Endometrial microvascular endothelial cells (primary cell): ENCODE measurements around the gene CYP4Z1. TPM values are rescaled to one million over a fixed set of nuclear protein-coding genes. Genes with fewer than 3 reads are reported as not detected.
"Not testable (repeated sequence)": the region's sequence is repeated elsewhere in the genome, so short reads cannot be mapped to it uniquely, and the experiment has no call there.

ENCODE experiments used
- in situ Hi-C: cut with HindIII; loops from 2 replicates; pipeline ENCODE4 v1.10.0; 2017; ENCODE audit warnings: low sequenced_read_pairs, low pct_unique_long_range_greater_than_20kb; ENCODE audit errors: inconsistent ontology term
- total RNA-seq: library from RNA; depleted of rRNA; stranded (reverse); fragments of >200 nt; gene quantifications from one replicate; pipeline ENCODE4 v1.2.3, GENCODE V29; 2015; ENCODE audit errors: inconsistent ontology term

The CYP4Z1 gene
- total RNA-seq, result not detected

- in situ Hi-C loops, result no loop called here
Measured at GRCh38 chr1:47067097-47067594, at the start of gene CYP4Z1. Gene CYP4Z1 (plus strand): TSS chr1:47067231. CDS start chr1:47067491, 260 bp downstream.

DNA sequence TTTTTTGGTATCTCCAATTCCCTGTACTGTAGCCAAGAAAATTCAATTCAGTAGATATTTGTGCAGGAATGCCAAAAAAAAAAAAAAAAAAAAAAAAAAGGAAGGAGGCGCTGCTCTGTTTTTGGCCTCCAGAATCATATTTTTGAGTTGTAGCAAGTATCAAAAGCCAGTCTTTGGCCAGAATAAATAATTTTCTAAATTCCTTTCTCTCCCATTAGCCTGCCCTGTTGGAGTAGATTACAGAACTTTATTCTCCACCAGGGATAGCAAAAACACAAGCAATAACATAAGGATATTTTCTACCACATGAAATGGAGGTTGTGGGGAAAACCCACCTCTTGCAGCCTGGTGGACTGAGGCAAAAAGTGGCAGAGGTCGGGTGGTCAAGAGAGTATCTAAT lies 46.0 kb upstream of the CYP4Z1 start:
- in situ Hi-C loops, result no loop called here

DNA sequence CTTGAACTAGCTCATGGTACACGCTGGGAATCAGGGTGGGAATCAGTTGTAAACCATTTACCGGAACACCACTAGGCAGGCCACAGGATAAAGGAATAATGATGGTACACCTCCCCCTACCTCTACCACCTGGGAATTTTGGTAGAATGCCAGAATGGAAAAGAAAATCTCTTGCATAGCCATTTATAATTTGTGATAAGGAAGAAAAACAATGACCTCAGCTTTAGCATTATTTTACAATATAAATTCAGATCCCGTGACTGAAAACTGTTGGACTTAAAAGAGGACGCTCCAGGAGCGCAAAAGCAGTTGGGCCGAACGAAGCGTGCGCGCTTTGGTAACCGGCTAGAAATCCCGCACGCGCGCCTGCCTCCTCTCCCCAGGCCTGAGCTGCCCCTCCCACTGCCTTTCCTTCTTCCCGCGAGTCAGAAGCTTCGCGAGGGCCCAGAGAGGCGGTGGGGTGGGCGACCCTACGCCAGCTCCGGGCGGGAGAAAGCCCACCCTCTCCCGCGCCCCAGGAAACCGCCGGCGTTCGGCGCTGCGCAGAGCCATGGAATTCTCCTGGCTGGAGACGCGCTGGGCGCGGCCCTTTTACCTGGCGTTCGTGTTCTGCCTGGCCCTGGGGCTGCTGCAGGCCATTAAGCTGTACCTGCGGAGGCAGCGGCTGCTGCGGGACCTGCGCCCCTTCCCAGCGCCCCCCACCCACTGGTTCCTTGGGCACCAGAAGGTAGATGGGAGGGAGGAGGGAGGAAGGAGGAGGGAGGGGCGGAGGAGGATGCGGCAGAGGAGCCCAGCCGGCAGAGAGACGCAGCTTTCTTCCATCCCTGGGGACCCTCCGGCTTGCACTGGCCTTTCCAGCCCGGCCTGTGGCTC lies 43.5 kb upstream of the CYP4Z1 start, which contains the start of gene CYP4X1:
CYP4X1 (plus strand) TSS at position 402 of the 873 bp plus-strand sequence; CDS start at position 551, 149 bp downstream.
- in situ Hi-C loops, result no loop called here

DNA sequence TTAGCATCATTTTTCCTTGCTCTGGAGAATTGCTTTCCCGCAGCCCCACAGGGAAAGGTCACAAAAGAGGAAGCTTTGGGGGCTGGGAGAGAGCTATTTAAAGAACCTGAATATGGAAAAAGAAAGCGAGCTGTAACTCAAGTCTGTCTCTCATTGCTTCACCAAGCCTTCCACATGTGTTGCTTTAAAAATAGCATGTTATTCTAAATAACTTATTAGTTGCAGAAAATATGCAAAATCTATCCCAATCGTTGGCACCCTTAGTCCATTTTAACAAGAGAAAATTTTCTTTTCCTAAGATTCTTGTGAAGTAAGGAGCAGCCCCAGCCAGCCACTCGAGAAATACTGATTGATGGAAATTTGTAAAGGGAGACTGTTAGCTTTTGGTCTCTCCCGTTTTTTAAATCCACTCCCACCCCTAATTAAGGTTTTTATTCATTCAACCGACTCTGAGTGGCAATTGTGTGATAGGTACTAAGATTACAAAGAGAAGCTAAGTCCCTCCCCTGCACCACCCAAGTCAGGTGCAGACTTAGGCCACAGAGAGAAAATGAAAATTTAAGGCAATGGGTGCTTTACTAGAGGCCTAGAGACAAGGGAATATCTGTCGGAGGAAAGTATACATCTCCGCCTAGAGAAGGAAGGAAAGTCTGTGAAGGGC lies 42.8 kb upstream of the CYP4Z1 start:
- in situ Hi-C loops, result no loop called here

- in situ Hi-C loops, result no loop called here
Measured at GRCh38 chr1:47030170-47030805, 36.7 kb upstream of the CYP4Z1 start.

DNA sequence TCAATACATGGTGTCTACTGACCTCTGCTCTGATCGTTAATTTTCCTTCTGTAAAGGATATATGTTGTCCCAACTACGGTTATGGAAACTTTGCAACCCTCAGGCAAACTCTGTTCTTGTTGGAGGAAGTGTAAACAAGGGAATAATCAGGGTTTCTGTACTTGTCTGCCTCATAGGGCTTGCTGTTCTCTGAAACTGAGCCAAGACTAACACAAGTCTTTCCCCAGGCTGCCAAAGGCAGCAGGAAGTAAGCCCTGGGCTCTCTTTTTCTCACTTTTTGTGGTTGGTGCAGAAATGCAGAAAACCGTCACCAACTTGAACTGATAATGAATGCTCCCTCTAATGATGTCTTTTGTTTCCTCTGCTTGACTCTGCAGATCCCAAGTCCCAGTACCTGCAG lies 36.0 kb upstream of the CYP4Z1 start:
- in situ Hi-C loops, result no loop called here

GRCh38 chr1:47031585-47031984 lies 35.4 kb upstream of the CYP4Z1 start:
- in situ Hi-C loops, result no loop called here

DNA sequence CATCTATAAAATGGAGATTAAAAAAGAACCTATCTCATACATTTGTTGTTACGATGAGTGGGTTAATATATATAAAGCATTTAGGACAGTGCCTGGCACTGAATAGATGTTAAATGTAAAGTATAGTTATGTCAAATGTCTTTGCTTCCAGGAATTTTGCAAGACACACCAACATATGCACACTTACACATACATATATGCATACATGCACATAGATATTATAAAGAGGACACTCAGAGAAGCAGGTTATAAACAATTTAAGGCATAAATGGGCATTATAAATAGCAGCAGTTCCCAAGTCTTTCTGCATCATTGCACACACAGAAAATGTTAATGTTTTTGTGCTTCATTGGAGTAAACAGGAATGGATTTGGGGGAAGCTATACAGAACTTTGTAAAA lies 30.3 kb upstream of the CYP4Z1 start:
- in situ Hi-C loops, result no loop called here

GRCh38 chr1:47059376-47059775 lies 7.7 kb upstream of the CYP4Z1 start:
- in situ Hi-C loops, result no loop called here

- in situ Hi-C loops, result not testable (repeated sequence)
Measured at GRCh38 chr1:47069080-47069479, 2.0 kb downstream of the CYP4Z1 start.

- in situ Hi-C loops, result not testable (repeated sequence)
Measured at GRCh38 chr1:47069509-47069908, 2.5 kb downstream of the CYP4Z1 start.

GRCh38 chr1:47089356-47089755 lies 22.3 kb downstream of the CYP4Z1 start:
- in situ Hi-C loops, result not testable (repeated sequence)

- in situ Hi-C loops, result not testable (repeated sequence)
Measured at GRCh38 chr1:47091476-47091875, 24.4 kb downstream of the CYP4Z1 start.

- in situ Hi-C loops, result no loop called here
Measured at GRCh38 chr1:47104816-47105215, 37.8 kb downstream of the CYP4Z1 start.

GRCh38 chr1:47106792-47107191 lies 39.8 kb downstream of the CYP4Z1 start:
- in situ Hi-C loops, result no loop called here

GRCh38 chr1:47107851-47108574 lies 41.0 kb downstream of the CYP4Z1 start:
- in situ Hi-C loops, result not testable (repeated sequence)

- in situ Hi-C loops, result not testable (repeated sequence)
Measured at GRCh38 chr1:47109482-47109881, 42.5 kb downstream of the CYP4Z1 start.

DNA sequence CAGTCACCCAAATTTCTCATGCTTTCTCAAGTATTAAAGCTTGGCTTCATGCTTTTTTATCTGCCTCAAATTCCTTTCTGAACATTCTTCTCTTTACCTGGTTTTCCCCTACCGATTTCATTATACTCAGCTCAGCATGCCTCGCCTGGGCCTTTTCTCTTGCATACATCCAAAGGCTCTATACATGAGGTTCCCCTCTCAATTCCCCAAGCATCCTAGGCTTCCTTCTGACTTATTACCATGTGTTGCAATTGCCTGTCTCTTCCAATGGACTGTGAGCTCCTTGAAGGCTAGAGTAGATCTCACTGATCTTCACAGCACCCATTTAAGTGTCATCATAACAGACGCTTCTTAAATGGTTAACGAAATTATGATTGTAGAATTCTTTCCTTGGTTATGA lies 46.1 kb downstream of the CYP4Z1 start:
- in situ Hi-C loops, result no loop called here

DNA sequence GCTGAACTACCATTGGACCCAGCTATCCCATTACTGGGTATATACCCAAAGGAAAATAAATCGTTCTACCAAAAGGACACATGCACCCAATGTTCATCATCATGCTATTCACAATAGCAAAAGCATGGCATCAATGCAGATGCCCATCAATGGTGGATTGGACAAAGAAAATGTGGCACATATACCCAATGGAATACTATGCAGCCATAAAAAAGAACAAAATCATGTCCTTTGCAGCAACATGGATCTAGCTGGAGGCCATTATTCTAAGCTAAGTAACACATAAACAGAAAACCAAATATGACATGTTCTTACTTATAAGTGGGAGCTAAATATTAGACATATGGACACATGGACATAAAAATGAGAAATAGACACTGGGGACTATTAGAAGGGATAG lies 54.0 kb downstream of the CYP4Z1 start:
- in situ Hi-C loops, result not testable (repeated sequence)
